Fibroblast of pulmonary artery (primary cell): ENCODE results near the gene KCNS3.

ENCODE experiments used
- DNase-seq: peaks from one replicate; pipeline ENCODE4 v3.0.0-alpha.2; 2010; ENCODE audit warnings: low read depth
- H3K4me3 ChIP-seq: replicated peaks from 2 replicates; pipeline ENCODE4 v1.5.1; 2011; ENCODE audit warnings: low read depth, mild to moderate bottlenecking, control low read depth, low read length, moderate library complexity
- CTCF ChIP-seq: IDR thresholded peaks from 2 replicates; pipeline ENCODE4 v1.5.1; 2011; ENCODE audit warnings: mild to moderate bottlenecking, control low read depth, low read length, inconsistent platforms; ENCODE audit errors: missing control alignments

The KCNS3 gene

DNA sequence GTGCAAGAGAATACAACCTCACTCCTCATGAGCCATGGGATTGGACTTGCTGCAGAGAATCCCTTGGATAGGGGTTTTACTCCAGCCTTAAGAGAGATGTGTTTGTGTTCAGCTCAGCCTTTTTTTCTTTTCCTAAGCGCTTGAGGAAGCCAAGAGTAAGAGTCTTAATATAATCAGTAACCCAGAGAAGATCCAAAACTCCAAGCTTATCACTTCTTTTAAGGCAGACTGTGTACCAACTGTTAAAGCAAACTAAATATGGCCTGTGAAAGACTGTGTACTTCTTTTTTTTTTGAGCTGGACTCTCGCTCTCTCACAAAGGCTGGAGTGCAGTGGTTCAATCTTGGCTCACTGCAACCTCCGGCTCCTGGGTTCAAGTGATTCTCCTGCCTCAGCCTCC, 31.8 kb upstream of the KCNS3 start:
- H3K4me3 ChIP-seq: no peak overlapping the region
- no peak for TF ChIP-seq CTCF
- DNase-seq: no peak

GRCh38 chr2:17847236-17847635, 31.2 kb upstream of the KCNS3 start:
- no peak for TF ChIP-seq CTCF
- no peak for DNase-seq
- no peak overlapping the region for H3K4me3 ChIP-seq

DNA sequence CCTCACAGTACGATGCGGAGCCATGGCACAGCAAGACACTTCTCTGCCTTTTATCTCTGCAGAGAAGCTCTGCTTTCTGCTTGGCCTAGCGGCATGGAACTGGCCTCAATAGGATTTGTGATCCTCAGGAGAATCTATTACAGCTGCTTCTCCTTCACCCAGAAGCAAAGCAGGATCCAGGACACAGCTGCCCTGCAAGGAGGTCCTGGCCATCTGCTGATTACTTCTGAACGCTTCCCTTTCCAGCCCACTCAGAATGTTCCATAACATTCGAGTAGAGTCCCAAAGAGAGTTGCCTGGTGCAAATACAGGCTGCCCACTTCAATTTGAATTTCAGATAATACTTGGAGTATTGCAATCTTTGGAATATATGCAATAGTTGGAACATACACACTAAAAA, 29.2 kb upstream of the KCNS3 start:
- TF ChIP-seq CTCF: no peak
- no peak overlapping the region for H3K4me3 ChIP-seq
- DNase-seq: no peak

GRCh38 chr2:17850151-17850550, 28.3 kb upstream of the KCNS3 start:
- DNase-seq: no peak
- no peak for TF ChIP-seq CTCF
- H3K4me3 ChIP-seq: no peak overlapping the region

- no peak overlapping the region for H3K4me3 ChIP-seq
- TF ChIP-seq CTCF: peak; percentile 92
- DNase-seq: peak; percentile 71
These were observed 26.5 kb upstream of the KCNS3 start for GRCh38 chr2:17851731-17852585.

DNA sequence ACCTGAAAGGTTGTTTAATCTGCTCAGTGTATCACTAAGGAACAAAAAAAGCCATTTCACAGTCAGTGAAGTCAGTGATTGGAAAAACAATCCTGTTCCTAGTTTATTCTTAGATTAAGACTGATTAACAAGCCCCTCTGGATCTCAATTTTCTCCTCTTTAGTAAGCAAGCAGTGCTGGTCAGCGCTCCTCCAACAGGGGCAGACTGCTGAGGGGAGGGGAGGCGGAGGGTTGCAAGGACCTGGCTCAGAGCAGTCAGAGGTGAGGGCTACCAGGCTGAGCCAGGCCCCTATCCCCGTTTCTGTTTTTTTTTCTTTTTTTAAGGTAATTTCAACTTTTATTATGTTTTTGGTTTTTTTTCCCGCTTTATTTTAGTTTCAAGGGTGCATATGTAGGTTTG, 24.7 kb upstream of the KCNS3 start:
- H3K4me3 ChIP-seq: no peak overlapping the region
- TF ChIP-seq CTCF: no peak
- no peak for DNase-seq

DNA sequence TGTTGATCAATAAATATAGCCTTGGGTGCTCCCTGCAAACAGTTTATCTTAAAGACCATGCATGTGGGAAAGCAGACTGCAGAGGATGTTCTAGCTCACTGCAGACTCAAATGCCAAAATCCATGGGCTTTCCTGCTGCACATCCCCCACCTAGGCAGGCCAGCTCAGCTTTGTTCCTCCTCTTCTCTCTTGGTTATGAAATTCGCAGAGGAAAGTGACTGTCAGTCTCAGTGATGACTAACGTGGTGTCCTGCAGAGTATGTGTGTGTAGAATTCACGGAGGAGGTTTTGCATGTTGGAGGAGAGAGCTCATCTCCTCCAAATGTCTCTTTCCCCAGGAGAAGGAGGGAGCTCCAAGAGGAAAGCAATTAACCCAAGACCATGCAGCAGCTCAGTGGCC, 21.4 kb upstream of the KCNS3 start:
- TF ChIP-seq CTCF: no peak
- no peak overlapping the region for H3K4me3 ChIP-seq
- peak; percentile 12 for DNase-seq
